GM19239 (cell line): ENCODE data around the gene WNT3A.

Experiments used
- DNase-seq: peaks from one replicate; pipeline ENCODE4 v3.0.0; 2011; ENCODE audit warnings: low spot score; ENCODE audit not compliant: insufficient read length
- FAIRE-seq: peaks from 2 replicates; lab custom pipeline; 2011; peaks lifted over from hg19 to GRCh38; lab: Jason Lieb, UNC

Gene WNT3A

GRCh38 chr1:228079601-228080263 lies 72.9 kb downstream of the WNT3A start:
- DNase-seq, result no peak
- FAIRE-seq, result no peak

- FAIRE-seq (no peak), DNase-seq (no peak)
Measured at GRCh38 chr1:228081144-228081543, 74.3 kb downstream of the WNT3A start.

GRCh38 chr1:228081578-228082213 lies 74.9 kb downstream of the WNT3A start:
- DNase-seq (peak; percentile 35), FAIRE-seq (peak; percentile 11)

- FAIRE-seq, result no peak
- DNase-seq, result peak; percentile 96
Measured at GRCh38 chr1:228082214-228082917, 75.6 kb downstream of the WNT3A start, which contains the start of gene ARF1. Gene ARF1 (plus strand): TSS chr1:228082708. CDS start chr1:228097115, 14,407 bp downstream.

- peak; percentile 57 for DNase-seq
- peak; percentile 51 for FAIRE-seq
Measured at GRCh38 chr1:228082918-228083870, 76.4 kb downstream of the WNT3A start.

GRCh38 chr1:228083871-228084278 lies 77.1 kb downstream of the WNT3A start:
- FAIRE-seq, result no peak
- DNase-seq, result no peak

GRCh38 chr1:228084325-228084724 lies 77.5 kb downstream of the WNT3A start:
- DNase-seq, result no peak
- no peak for FAIRE-seq

- no peak for FAIRE-seq
- DNase-seq, result no peak
Measured at GRCh38 chr1:228084797-228085196, 78.0 kb downstream of the WNT3A start.

- DNase-seq (no peak), FAIRE-seq (no peak)
Measured at GRCh38 chr1:228085287-228085951, 78.6 kb downstream of the WNT3A start.

- FAIRE-seq, result no peak
Measured at GRCh38 chr1:228087771-228088251, 81.0 kb downstream of the WNT3A start.

GRCh38 chr1:228088586-228089498 lies 82.0 kb downstream of the WNT3A start:
- no peak for DNase-seq
- FAIRE-seq, result no peak

More at GRCh38 chr1:228087771-228088251, 81.0 kb downstream of the WNT3A start:
- no peak for DNase-seq

GRCh38 chr1:228089519-228090380 lies 83.0 kb downstream of the WNT3A start:
- FAIRE-seq (no peak), DNase-seq (no peak)

GRCh38 chr1:228090613-228091081 lies 83.8 kb downstream of the WNT3A start:
- no peak for DNase-seq
- no peak for FAIRE-seq

GRCh38 chr1:228091084-228091483 lies 84.3 kb downstream of the WNT3A start:
- FAIRE-seq, result no peak
- DNase-seq, result no peak

- no peak for FAIRE-seq
- DNase-seq, result no peak
Measured at GRCh38 chr1:228092342-228093049, 85.7 kb downstream of the WNT3A start.

- no peak for FAIRE-seq
- no peak for DNase-seq
Measured at GRCh38 chr1:228093050-228093906, 86.5 kb downstream of the WNT3A start.
